GM21723 (cell line): ENCODE results near the gene EIF3L.

Experiments used
- ATAC-seq: cut with Tn5 transposase; IDR thresholded peaks from one replicate; pipeline ENCODE4 v1.9.1; 2021; ENCODE audit warnings: mild to moderate bottlenecking, moderate library complexity; ENCODE audit not compliant: unreplicated experiment

EIF3L gene

DNA sequence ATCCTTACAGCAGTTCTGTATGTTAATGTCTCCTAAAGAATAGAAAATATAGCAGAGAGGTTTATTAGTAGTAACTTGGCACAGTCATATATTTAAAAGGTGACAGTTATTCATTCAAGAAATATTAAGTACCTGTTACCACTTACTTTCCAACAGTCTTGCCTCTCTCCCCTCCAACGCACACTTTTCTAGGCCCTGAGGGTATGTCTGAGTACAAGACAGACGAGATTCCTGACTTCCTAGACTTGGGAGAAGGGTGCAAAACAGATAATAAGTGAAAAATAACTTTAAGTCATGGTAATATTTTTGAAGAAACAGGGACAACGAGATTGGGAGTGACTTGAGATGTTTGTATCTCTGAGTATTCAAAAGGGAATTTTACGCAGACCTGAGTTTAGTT lies 1.6 kb downstream of the EIF3L start:
- no peak for ATAC-seq

DNA sequence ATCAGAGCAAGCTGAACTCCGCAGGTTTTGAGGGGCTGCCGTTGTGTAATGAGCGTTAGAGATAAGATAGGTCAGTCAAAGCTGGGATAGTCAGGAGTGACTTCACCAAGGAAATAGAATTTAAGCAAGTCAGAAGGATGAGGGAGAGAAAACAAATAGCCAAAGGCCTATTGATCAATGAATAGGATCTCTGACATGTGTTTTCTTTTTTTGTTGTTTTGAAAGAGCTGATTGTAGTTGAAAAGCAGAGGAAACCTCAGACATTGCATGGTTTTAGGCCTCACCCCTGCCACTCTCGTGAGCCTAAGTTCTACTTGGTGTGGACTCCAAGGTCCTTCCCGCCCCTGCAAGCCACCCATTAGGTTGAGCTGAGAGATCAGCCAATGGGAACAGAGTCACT lies 3.2 kb downstream of the EIF3L start:
- ATAC-seq: no peak

DNA sequence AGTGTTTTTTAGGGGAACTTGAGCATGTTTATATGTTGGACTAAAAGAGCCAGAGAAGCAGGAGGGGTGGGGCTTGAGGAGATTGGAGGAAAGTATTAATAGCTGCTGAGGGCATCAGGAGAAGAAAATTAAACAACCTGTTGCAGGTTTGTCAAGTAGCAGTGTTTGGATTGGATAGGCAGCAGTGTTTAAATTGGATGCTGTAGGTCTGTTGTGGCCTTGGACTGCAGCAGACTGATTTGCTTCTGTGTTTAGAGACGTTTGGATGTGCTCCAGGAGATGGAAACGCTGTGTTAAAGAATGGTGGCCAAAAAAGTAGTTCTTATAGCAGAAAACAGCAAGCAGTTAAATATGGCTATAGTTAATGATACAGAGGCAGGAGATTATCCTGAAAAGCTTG lies 5.7 kb downstream of the EIF3L start:
- no peak for ATAC-seq

DNA sequence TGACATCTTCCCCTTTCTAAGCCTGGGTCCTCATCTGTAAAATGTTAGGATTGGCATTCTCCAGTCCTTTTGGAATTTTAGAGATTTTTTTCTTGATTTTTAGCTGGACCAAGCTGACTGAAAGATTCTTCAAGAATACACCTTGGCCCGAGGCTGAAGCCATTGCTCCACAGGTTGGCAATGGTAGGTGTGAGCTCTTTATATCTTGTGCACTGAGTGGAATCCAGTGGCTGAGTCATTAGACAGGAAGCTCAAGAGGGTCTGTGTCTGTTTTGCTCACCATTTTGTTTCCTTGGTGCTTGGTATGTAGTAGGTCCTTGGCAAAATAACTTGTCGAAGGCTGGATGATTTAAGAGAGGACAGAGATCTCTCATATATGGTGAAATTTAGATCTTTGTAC lies 6.2 kb downstream of the EIF3L start:
- ATAC-seq: no peak

DNA sequence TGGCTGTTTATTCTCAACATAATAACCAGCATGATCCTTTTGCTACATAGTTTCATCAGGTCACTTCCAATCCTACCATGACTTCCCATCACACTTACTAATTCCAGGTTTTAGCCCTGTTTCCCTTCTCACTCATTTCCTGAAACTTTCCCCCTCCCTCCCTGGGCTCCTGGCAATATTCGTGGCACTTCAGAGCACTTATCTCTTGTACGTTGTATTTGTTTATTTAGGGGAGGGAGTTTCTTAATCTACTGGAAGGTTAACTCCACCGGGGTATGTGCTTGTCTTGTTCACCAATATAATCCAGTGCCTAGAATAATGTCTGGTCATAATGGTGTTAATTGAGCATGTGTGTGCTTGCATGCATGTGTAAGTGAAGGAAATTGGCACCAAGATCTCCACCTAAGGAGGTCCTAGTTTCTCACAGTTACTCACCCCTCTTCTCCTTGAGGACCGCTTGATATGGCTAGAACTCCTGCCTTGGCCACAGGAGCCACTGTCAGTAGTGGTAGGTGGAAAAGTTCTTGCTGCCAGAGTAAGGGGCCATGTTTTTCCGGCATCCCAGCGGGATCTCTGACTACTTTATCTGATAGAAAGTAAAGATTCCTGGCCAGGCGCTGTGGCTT lies 11.7 kb downstream of the EIF3L start:
- ATAC-seq: no peak

DNA sequence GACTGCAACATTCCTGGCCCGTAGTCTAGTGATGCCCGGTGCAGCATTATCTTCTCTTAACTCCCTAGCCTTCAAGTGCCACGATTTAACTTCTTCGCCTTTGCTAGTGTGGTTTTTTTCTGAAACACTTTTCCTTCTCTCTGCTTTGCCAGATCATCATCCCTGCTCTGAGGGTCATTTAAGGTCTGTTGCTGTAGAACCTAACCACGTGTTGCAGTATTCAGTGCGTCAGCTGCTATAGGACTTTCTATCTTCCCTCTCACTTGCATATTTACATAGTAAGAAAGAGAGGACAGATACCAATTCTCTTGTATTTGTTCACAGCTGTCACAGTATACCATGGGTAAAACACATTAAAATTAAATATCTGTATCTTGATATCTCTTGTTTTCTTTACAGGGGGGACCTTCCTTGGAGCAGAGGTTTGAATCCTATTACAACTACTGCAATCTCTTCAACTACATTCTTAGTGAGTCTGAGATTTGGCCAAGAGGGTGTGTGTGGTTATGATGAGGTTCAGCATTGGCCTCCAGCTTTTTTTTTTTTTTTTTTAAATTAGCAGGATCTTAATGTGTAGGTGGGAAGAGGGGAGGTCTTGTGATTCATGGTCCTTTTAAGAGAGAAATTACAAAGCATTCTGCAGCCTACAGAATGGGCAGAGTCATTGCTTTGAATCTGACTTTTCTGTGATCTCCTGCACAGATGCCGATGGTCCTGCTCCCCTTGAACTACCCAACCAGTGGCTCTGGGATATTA lies 13.5 kb downstream of the EIF3L start:
- no peak for ATAC-seq

DNA sequence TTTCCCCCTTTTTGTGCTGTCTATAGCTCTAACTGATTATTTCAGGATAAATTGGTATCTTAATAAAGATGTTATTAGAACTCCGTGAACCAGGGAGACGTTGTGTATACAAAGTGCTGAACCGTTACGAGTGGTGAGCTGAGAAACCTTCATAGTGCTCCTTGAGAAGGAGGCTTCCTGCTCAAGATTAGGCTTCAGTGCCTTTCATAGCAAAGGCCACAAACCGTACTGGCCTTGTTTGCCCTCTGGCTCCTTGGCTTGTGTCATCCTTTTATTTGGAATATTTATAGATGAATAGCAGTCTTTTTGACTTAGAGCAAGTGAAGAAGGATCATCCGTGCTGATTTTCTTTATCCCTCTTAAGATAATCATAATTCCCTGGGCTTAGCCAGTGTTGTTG lies 16.3 kb downstream of the EIF3L start:
- ATAC-seq: no peak

DNA sequence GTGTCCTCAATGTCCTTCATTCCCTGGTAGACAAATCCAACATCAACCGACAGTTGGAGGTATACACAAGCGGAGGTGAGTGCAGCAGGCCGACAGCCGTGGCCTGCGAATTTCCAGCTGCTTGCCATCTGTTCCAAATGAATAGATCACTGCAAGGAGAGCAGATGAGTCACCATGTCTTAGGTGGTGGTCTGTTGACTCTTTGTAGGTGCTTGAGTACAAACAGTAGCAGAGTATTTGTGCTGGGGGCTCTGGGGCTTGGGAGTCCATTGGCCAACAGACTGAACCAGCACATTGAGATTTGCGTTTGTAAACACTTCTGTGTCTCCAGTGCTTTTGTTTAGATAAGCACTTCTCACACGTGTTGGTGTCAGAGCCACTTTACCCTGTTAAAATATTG lies 21.1 kb downstream of the EIF3L start:
- ATAC-seq: no peak

DNA sequence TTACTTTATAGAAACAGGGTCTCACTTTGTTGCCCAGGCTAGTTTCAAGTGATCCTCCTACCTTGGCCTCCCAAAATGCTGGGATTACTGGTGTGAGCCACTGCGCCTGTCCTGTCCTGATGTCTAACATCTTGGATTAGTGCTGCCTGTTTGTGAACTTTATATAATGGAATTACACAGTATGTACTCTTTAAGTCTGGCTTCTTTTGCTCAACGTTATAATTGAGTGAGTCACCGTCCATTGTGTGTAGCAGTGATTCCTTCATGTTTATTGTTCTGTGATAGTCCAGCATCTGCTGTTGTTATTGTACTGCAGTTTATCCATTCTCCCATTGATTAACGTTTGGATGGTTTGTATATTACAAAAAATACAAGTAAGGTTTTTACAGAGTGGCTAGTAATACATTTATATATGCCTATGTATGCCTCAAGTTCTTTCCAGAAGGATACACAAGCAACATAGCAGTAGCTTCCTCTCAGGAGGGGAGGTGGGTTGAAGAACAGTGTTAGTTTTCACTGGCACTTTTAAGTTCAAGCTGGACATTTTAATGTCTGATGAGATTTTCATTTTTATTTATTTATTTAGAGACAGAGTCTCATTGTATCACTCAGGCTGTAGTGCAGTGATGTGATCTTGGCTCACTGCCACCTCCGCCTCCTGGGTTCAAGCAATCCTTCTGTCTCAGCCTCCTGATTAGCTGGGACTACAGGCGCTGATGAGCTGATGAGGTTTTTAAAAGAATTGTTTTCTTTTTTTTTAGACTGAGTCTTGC lies 31.6 kb downstream of the EIF3L start:
- ATAC-seq: no peak

DNA sequence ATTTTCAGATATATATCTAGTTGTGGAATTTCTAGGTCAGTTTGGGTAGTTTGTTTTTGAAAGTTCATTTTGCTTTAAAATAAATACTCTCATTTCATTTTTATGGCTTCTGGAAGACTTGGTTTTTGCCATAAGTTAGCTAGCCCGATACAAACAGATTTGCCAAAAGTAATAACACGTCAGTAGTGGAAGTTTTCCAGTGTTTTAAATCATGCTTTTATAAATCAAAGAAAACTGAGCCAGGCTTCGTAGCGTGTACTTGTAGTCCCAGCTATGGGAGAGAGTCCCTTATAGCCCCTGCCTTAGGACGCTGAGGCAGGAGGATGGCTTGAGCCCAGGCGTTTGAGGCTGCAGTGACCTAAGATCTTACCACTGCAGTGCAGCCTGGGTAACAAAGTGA lies 35.2 kb downstream of the EIF3L start:
- no peak for ATAC-seq

DNA sequence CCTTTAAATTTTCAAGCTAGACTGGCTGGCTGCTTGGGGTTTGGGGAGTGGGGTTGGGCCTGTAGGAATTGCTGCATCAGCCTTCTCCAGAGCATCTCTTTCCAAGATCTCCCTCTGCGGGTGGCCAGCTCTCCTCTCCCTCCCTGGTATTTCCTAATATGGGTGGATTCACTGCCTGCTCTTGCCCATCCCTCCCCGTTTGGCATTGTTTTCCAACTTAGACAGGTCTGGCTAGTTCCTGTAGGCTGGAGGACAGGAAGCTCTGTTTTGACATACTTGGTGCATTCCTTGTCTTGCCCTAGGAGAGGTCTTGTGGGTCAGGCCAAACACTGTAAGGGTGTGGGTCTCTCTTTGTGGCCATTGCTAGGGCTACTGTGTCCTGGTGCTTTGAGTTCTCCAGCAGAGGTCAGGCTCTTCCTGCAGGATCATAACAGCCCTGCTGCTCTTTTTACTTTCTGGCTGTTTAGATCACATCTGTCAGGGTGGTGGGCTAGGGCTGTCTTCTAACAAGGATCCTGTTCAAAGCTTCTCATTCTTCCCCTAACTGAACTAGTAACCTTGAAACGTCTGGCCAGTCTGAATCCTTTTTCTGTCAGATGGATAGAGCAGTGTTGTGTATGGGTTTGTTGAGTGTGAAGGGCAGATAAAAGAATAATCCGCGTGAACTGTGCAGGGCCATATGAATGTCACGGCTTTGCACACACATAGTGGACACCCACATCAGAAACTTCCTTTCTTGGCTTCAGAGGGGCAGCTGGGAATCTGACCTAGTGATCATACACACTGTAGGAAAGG lies 38.6 kb downstream of the EIF3L start:
- no peak for ATAC-seq

DNA sequence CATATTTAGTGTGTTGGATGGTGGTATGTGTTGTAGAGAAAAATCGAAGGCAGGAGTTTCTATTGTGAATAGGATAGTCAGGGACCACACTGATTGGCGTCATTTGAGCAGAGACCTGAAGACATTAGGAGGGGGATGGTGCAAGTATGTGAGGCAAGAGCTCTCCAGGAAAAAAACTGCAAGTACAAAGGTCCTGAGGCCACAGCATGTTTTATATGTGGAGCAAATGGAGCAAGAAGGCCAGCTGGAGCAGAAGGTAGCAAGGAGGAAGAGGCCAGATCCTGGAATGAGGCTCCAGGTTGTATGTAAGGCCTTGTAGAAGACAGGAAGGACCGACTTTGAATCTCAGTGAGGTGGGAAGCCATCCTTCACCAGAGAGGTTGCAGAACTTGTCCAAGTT lies 42.7 kb downstream of the EIF3L start:
- ATAC-seq: no peak

DNA sequence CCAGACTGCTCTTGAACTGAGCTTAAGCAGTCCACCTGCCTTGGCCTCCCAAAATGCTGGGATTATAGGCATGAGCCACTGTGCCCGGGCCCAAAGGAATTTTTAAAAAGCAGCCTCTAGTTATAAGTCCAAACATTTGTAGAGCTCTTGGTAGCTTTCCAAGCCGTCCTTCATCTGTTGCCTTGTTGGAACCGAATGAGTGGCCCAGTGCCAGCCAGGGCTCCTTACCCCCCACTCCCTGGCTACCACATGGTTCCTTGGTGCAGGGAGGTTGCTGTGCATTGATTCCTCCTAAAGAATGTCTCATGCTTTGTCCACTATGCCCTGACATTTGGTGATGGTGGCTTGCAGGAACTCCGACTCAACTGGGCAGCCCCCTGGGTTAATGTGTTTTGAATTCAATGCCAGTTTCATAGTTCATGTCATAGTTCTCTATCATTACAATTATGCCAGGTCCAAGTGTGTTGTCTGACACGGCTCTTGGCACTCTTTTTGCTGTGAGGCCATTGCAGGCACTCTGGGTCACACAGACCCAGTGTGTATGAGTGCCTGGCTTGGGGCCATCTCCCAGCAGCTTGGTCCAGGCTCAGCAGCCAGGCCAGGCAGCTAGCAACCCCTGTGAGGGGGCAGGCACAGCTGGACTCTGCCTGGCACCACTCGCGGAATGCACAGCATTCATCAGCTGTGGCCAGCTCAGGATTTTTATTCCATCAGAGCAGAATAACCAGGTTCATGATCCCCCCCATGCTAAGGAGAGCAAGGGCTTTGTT lies 43.5 kb downstream of the EIF3L start:
- ATAC-seq: no peak

DNA sequence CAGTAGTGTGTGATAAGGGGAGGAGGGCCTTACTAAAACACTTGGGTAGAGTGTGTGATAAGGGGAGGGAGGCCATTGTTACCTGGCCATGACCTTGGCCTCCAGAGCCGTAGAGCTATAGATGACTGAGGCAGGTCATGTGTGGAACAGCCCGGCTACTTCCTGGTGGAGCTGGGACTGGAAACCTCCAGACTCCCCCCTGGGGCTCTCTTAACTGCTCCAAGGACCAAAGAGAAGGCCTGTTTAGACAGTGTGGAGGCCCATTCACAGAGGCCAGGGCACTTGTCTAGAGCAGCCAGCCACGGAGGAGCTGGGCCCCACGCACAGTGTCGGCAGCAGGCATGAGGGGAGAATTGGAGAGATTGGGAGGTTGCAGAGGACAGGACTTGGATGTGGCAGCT lies 44.4 kb downstream of the EIF3L start:
- ATAC-seq: no peak

DNA sequence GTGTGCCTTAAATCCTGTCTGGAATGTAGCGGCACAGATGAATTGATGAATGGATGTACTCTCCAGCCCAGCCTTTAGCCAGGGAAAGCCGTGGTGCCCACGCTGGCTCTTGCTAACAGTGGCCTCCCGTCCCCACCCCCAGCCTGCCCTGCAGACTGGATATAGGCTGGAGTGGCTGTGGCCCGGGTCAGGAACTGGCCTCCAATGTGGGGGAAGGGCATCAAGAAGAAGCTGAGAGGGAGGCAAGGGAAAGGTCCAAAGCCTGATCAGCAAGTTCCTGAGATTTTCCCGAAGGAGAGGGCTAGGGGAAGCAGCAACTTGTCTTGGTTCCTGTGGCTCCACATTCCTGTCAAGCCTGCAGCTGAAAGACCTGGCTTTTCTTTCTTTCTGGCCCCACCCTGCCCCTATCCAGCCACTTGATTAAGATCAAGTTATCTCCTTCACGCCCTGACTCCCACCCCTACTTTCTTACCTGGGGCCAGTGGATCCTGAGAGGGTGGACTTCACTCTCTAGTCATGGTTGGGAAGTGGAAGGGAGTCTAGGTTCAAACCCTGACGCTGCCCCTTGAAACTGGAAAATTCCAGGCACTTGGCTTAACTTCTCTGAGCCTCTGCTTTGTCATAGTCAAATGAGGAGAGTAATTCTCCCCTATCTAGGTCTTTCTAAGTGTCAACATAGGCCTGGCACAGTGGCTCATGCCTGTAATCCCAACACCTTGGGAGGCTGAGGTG lies 45.9 kb downstream of the EIF3L start:
- ATAC-seq: no peak

DNA sequence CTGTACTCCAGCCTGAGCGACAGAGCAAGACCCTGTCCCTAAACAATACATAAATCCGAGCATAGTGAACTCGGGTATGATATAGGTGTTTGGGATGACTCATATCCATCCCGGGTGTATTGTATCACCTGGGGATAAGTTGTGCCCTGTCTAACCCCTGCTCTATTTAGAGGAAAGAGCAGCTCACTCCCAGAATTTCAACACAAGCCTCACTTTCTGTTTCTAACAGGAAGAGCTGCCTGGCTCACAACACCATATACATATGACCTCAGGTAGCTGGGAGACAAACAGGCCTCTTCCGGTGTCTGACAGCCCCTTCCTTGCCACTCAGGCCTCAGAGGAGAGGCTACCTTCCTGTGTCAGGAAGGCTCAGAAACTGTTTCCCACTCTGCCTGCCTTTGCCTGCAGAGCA lies 47.0 kb downstream of the EIF3L start:
- no peak for ATAC-seq

DNA sequence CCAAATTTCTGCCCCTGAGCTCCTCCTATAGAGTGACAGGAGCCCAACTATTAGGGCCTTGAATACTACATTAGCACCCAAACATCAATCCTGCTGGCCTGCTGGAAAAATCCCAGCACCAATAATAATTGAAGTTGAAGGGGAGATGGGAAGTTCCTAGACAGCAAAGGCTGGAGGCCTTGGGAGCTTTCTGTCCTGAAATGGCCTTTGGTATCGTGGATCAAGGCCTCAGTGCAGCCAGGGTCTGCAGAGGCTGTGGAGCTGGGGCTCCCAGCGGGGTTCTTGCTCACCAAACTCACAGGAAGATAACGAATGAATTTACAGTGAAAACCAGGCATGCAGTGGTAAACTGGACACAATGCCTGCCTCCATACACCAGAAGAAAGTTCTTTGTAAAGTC lies 47.7 kb downstream of the EIF3L start:
- ATAC-seq: no peak

DNA sequence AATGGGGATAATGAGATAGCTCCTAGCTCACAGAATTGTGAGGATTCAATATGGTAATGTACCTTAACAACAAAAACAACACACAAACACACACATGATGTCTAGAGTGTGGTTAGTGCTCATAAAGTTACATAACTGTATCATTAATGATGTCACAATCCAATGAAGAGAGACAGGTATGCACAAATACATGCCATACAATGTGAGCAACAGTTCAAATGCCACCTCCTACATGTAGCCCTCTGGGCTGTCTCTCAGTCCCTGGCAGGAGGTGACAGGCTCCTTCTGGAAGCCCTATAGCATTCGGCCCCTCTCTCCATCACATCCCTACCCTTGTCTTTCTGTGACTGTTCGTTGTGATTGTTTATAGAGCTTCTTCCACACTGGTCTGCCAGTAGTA lies 48.6 kb downstream of the EIF3L start:
- no peak for ATAC-seq

DNA sequence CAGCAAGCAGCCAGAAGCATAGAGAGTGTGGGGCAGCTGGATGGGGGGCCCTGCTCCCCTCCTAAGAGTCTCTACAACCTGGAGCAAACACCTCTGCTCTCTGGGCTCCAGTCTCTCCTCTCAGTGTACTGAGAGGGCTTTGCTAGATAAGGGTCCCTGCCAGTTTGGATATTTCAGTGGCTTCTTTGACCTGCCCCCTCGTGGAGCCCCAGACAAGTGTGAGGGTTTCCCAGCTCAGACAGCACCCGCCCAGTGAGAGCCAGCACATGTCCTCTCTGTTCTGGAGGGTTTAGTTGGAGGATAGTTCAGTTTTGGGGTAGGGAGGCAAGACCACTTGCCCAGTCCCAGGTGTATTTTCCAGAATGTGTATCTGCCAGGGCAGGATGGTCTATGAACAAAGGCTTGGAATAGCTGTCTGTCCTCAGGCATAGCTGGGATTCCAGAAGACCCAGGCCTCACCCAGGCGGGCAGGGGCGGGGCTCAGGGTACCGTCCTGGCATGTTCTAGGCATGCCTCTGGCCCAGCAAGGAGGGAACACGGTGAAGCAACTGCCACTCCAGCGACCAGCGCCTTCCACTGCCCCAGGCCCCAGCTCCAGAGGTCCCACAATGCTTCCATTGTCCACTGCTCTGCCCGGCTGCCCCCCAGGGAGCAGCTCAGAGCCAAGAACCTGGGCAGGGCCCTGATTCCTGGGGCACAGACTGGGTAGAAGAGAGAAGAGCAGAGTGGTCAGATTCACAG lies 49.4 kb downstream of the EIF3L start:
- no peak for ATAC-seq
